Stimulated activated CD8-positive, alpha-beta memory T cell treated with anti-CD3 and anti-CD28 coated beads, Interleukin-4, amount 100 ng/mL, for 4 hours (primary cell): ENCODE measurements around the gene POLRMT.
"Not testable (repeated sequence)": the region's sequence is repeated elsewhere in the genome, so short reads cannot be mapped to it uniquely, and the experiment has no call there.

ENCODE experiments used
- DNase-seq, 2 donors: peaks; one replicate each; pipeline ENCODE4 v3.0.0-alpha.2; 2020; ENCODE audit warnings: low read depth in 2 of 2, low spot score in 1 of 2

The POLRMT gene

GRCh38 chr19:629515-629914, 3.8 kb downstream of the POLRMT start:
- not testable (repeated sequence) for DNase-seq

DNA sequence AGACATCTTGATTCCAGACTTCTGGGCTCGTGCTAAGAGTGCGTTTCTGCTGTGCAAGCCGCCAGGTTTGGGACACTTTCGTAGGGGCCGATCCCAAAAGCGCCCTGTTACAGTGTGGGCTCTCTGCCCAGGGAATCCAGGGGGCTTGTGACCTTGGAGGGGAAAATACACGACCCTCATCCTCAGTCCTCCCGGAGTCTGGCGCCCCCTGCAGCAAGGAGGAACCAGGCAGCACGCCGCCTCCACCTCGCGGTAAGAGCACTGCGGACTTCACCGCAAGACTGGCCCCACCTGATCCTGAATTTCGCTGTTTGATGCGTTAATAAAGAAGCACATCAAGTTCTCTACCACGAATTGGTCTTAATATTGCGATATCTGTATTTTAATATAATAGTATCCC, 5.2 kb downstream of the POLRMT start:
- DNase-seq: no peak

DNA sequence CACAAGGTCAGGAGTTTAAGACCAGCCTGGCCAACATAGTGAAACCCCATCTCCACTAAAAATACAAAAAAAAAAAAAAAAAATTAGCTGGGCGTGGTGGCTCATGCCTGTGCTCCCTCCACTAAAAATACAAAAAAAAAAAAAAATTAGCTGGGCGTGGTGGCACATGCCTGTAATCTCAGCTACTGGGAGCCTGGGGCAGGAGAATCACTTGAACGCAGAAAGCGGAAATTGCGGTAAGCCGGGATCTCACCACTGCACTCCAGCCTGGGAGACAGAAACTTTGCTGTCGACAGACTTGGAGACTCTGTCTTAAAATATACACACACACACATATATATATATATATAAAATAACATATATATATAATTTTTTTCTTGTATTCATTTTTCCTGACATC, 6.8 kb downstream of the POLRMT start:
- DNase-seq: not testable (repeated sequence)

DNA sequence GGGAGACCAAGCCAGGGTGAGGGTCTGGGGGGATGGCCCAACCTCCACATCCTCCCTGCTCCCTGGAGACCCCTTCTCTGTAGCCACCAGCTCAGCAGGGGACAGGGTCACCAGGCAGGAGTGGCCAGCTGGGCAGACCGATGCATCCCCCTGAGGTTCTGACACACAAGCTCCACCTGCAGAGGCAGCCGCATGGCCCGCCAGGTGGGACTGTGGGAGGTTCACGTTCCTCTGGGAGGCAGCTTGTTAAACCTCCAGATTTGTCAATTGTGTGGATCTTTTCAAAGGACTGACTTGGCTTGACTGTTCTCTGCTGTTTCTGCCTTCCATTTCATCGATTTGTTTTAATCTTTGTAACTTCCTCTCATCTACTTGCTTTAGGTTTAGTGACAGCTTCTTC, 8.1 kb downstream of the POLRMT start:
- DNase-seq: no peak

- no peak for DNase-seq
Measured at GRCh38 chr19:624433-625109, 8.8 kb downstream of the POLRMT start.

DNA sequence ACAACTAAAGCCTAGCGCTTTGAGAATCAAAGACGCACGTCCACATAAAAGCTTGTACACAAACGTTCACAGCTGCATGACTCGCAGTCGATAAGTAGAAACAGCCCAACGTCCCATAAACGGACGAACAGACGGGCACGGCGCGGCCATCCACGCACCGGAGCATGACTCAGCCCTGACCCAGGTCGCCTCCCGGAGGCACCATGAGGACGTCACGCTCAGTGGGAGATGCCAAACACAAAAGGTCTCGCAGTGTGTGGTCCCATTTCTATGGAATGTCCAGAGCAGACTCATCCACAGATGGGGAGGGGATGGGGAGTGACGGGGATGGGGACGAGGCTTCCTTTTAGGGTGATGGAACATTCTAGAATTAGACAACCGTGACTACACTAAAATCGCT, 9.4 kb downstream of the POLRMT start:
- DNase-seq: no peak

DNA sequence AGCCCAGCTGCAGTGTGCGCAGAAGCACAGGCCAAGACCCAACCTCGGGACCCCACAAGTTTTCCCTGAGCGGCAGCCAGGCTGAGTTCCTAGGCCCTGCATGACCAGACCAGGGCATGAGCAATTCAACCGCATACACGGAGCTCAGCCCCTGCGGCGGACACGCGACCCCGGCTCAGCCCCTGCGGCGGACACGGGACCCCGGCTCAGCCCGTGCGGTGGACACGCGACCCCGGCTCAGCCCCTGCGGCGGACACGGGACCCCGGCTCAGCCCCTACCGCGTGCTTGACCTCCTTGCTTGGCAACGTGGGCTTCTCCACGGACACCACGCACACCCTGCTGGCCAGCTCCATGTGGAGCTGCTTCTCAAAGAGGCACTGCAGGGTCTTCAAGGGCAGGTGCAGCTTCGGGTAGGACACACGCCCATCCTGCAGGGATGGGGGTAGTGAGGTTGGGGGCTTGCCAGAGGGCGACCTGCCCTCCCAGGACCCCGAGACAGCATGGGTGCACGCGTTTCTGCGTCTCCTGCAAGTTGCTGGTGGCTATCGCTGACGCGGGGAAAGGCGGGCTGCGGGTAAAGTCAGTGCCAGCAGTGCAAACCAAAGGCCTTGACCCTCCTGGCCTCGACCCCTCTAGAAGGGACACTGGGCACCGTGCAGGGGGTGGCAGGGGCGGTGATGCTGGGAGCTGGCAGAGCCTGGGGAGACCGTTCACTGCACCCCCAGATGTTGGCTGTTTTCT, 10.0 kb downstream of the POLRMT start:
- DNase-seq: no peak

- no peak for DNase-seq
Measured at GRCh38 chr19:622666-623065, 10.7 kb downstream of the POLRMT start.

GRCh38 chr19:621819-622218, 11.5 kb downstream of the POLRMT start:
- DNase-seq: no peak

DNA sequence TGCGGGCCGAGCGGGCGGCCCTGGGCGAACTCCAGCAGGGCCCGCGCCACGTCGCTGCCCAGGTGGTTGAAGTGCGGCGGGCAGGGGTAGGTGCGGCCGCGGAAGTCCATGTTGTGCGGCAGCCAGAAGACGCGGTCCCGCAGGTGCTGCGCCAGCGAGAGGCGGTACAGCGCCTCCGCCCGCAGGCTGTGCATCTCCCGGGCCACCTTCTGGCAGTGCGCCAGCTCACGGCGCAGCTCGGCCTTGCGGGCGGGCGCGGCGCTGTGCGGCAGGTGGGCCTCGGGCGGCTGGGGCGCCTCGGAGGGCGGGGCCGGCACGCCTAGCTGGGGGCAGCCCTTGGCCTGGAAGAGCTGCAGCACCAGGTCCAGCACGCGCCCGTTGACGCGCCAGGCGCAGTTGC, 12.1 kb downstream of the POLRMT start:
- not testable (repeated sequence) for DNase-seq

- no peak for DNase-seq
Measured at GRCh38 chr19:620166-620862, 13.0 kb downstream of the POLRMT start.

GRCh38 chr19:619286-620002, 13.9 kb downstream of the POLRMT start:
- no peak for DNase-seq

GRCh38 chr19:618674-619285, 14.6 kb downstream of the POLRMT start:
- DNase-seq: no peak

DNA sequence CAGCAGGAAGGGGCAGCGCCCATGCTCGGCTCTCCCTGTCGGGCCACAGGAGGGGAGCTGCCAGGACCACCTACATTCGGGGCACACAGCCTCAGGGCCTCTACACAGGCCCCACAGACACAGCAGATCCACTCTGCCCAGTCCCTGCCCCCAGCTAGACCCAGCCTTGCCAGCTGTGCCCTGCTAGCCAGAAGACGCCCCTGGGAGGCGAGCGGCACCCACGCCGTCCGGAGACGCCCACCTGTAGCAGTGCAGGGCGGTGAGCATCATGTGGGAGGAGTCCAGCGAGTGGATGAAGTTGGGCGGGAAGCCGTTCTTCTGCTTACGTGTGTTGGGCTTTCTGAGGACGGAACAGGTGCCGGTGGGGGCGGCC, 15.1 kb downstream of the POLRMT start:
- no peak for DNase-seq

DNA sequence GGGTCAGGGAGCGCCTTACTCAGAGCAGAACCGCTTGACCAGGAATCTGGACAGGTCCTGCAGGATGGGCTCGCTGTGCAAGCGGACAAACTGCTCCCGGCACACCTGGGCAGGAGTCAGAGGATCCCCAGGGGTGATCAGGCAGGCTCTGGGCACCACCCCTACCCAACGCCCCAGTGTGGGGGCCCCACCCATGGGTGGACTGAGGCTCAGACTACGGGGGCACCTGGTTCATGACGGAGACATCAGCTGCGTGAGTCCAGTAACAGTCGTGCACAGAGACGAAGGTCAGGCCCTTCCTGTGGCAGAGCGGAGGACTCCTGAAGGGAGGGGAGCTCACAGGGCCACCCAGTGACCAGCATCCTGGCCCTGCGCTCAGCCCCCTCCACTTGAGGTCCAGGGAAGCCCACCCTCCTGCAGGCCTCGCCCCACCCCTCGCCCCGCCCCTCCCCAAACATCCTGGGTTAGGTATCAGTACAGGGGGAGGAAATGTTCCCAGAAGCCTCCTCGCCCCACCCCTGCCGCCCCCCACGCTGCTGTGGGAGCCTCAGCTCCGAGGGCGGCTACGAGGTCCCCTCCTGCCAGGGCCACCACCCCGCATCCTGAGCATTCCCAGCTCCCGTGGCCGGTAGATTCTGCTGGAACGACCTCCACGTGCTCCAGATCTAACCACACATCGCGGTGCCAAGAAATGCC, 15.6 kb downstream of the POLRMT start:
- no peak for DNase-seq

GRCh38 chr19:616747-617526, 16.4 kb downstream of the POLRMT start:
- no peak for DNase-seq

GRCh38 chr19:616062-616700, 17.2 kb downstream of the POLRMT start:
- no peak for DNase-seq

DNA sequence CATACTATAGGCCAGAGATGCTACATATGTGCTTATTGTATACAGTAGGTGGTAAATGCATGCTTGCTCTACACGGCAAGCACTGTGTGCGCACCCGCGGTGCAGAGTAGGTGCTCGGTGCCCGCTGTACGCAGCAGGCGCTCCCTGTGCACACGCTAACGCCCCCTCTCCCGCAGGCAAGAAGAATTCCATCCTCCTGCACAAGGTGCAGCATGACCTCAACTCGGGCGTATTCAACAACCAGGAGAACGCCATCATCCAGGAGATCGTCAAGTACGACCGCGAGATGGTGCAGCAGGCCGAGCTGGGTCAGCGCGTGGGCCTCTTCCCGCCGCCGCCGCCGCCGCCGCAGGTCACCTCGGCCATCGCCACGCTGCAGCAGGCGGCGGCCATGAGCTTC, 17.7 kb downstream of the POLRMT start:
- DNase-seq: no peak
